Daoy (cell line): Measurements from ENCODE around the gene NTRK1. TPM values are rescaled to one million over a fixed set of nuclear protein-coding genes. Genes with fewer than 3 reads are reported as not detected.

Experiments used
- DNase-seq: peaks from one replicate; pipeline ENCODE4 v3.0.0-alpha.2; 2015; ENCODE audit warnings: low read depth
- total RNA-seq: library from RNA; depleted of rRNA; stranded (reverse); fragments of >200 nt; shearing (Covaris generic); gene quantifications from 2 replicates; pipeline ENCODE4 v1.2.3, GENCODE V29; 2014

The NTRK1 gene
- total RNA-seq, 1 experiment from 2014 or later, result 0.40 TPM

- DNase-seq, result no peak
Measured at GRCh38 chr1:156912861-156913808, 52.5 kb downstream of the NTRK1 start.

- no peak for DNase-seq
Measured at GRCh38 chr1:156913809-156914387, 53.2 kb downstream of the NTRK1 start.

- DNase-seq, result peak; percentile 56
Measured at GRCh38 chr1:156914440-156914856, 53.8 kb downstream of the NTRK1 start.

- DNase-seq, result peak; percentile 87
Measured at GRCh38 chr1:156920233-156921052, 59.8 kb downstream of the NTRK1 start, which contains the start of gene LRRC71. Gene LRRC71 (plus strand): TSS chr1:156920632. CDS start chr1:156920804, 172 bp downstream.

GRCh38 chr1:156921053-156921529 lies 60.4 kb downstream of the NTRK1 start:
- DNase-seq, result no peak

- DNase-seq, result no peak
Measured at GRCh38 chr1:156922986-156923669, 62.5 kb downstream of the NTRK1 start.

GRCh38 chr1:156923670-156924477 lies 63.2 kb downstream of the NTRK1 start:
- DNase-seq, result no peak

- DNase-seq, result no peak
Measured at GRCh38 chr1:156924478-156925153, 64.0 kb downstream of the NTRK1 start.

- DNase-seq, result no peak
Measured at GRCh38 chr1:156925154-156926010, 64.7 kb downstream of the NTRK1 start.

GRCh38 chr1:156926175-156926574 lies 65.5 kb downstream of the NTRK1 start:
- DNase-seq, result peak; percentile 99

- DNase-seq, result peak; percentile 66
Measured at GRCh38 chr1:156926695-156927094, 66.0 kb downstream of the NTRK1 start.

GRCh38 chr1:156927215-156928042 lies 66.8 kb downstream of the NTRK1 start:
- DNase-seq, result peak; percentile 90

GRCh38 chr1:156928043-156928602 lies 67.5 kb downstream of the NTRK1 start:
- DNase-seq, result no peak

GRCh38 chr1:156929596-156930238 lies 69.1 kb downstream of the NTRK1 start:
- DNase-seq, result no peak

GRCh38 chr1:156930483-156930882 lies 69.8 kb downstream of the NTRK1 start:
- DNase-seq, result no peak
